HG03575 (cell line): ENCODE data around the gene ZMYND19.
"Not testable (repeated sequence)": the region's sequence is repeated elsewhere in the genome, so short reads cannot be mapped to it uniquely, and the experiment has no call there.

Experiments used
- ATAC-seq: cut with Tn5 transposase; IDR thresholded peaks from one replicate; pipeline ENCODE4 v1.9.1; 2021; ENCODE audit not compliant: unreplicated experiment, insufficient number of reproducible peaks, low FRiP score; ENCODE audit errors: extremely low read depth

The ZMYND19 gene

GRCh38 chr9:137590469-137591383 is at the start of gene ZMYND19:
Gene ZMYND19 (minus strand): TSS chr9:137590512. CDS start chr9:137590263, 249 bp downstream.
- no peak for ATAC-seq

DNA sequence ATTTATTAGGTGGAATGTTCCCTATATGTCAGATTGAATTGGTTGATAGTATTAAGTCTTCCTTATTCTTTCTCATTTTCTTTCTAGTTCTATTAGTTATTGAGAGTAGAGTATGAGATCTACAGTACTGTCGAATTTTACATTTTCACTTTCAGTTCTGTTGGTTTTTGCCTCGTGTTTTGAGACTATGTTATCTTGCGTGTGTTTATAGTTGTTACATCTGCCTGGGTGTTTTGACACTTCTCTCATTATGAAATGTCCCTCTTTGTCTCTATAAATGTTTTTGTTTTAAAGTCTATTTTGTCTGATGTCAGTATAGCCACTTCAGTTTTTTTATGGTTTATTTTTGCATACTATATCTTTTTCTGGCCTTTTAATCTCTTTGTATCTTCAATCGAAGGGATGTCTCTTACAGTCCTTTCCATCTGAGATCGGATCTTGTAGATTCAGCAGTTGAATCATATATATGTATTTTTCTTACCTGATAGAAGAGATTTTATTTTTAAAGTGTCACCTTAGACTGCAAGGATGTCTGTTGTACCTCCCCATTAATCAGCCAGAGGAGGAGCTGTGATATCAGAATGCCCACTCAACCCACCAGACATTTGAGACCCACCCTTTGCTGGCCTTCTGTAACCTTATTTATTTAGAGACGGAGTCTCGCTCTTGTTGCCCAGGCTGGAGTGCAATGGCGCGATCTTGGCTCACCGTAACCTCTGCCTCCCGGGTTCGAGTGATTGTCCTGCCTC is 49.2 kb upstream of the ZMYND19 start:
- no peak for ATAC-seq

DNA sequence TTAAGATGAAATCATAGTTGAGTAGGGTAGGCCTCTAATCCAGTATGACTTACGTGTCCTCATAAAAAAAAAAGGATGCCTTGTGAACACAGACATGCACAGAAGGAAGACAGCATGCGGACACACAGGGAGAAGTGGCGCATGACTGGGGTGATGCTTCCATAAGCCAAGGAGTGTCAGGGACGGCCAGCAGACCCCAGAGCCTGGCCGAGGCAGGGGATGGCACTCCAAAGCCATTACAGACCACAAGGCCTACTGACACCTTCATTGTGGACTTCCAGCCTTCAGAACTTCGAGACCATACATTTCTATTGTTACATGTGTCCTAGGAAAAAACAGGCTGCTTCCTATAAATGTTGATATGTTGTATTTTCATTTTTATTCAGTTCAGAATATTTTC is 48.4 kb upstream of the ZMYND19 start:
- ATAC-seq, result no peak

GRCh38 chr9:137634016-137634415 is 43.7 kb upstream of the ZMYND19 start:
- ATAC-seq, result no peak

DNA sequence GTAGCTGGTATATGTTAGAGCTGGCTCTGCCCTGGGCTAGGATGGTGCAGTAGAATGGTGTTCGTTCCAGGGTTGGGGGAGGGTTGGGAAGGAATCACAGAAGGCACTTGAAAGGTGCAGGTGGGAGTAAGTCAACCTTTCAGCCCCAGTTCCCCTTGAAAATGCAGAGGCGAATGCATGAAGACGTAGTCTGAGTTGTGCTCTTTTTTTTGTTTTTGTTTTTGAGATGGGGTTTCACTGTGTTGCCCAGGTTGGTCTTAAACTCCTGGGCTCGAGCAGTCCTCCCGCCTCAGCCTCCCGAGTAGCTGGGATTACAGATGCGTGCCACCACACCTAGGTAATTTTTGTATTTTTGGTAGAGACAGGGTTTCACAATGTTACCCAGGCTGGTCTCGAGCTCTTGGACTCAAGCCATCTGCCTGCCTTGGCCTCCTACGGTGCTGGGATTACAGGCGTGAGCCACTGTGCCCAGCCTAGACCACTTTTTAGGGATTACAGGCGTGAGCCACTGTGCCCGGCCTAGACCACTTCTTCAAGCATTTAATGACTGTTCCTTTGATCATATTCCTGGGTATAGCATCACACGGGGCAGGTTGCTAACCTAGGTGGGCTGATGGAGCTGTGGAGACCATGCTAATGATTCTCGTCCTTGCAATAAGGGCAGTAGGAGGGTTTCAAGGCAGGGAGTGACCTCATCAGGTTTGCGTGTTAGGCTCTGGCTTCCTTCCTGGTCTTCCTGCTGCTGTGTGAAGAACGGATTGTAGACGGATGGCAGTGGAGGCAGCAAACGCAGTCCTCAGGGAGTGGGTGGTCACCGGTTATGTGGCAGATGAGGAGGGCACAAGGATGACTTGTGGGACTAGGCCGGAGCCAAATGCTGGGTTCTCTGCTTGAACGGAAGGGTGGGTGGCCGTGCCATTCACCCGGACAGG is 42.2 kb upstream of the ZMYND19 start:
- no peak for ATAC-seq

DNA sequence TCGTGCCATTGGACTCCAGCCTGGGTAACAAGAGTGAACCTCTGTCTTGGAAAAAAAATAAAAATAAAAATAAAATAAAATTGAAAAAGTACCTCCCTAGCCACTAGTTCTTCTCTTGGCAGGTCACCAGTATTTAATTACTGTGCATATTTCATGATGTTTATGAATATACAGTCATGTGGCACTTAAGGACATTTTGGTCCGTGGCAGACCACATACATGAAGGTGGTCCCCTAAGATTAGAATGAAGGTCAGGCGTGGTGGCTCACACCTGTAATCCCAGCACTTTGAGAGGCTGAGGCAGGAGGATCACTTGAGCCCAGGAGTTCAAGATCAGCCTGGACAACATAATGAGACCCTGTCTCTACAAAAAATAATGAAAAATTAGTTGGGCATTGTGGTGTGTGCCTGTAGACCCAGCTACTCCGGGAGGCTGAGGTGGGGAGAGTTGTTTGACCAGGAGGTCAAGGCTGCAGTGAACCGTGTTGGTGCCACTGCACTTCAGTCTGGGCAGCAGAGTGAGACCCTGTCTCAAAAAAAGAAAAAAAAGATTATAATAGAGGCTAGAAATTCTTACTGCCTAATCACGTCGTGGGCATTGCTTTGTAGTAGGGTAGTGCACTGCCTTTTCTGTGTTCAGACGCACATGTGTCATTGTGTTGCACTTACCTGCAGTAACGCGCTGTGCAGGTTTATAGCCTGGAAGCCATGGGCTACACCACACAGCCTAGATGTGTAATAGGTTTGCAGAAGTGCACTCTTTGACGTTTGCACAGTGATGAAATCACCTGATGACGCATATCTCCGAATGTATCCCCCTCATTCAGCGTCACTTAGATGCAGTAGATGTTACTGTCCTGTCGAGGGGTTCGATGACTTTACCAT is 41.3 kb upstream of the ZMYND19 start:
- ATAC-seq, result no peak

- no peak for ATAC-seq
Observed at GRCh38 chr9:137630679-137631078, 40.4 kb upstream of the ZMYND19 start.

DNA sequence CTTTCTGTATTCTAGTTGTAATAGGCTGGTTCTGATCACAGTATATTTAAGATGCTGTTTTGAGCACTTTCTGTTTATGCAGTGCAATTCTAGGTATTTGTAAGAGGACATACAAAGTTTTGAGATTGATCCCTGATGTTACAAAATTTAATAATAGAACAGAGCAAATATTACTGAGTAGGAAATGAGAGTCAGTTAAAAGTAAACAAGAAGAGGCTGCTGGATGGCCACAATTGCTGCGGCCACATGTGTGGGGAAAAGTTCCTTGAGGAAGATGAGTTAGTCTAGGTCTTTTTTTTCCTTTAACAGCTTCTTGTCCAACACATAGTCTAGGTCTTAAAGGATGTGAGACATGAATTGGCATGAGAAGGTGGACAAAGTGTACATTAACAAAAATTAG is 39.8 kb upstream of the ZMYND19 start:
- ATAC-seq, result no peak

GRCh38 chr9:137627406-137627805 is 37.1 kb upstream of the ZMYND19 start:
- not testable (repeated sequence) for ATAC-seq

GRCh38 chr9:137626464-137626863 is 36.2 kb upstream of the ZMYND19 start:
- ATAC-seq, result no peak

DNA sequence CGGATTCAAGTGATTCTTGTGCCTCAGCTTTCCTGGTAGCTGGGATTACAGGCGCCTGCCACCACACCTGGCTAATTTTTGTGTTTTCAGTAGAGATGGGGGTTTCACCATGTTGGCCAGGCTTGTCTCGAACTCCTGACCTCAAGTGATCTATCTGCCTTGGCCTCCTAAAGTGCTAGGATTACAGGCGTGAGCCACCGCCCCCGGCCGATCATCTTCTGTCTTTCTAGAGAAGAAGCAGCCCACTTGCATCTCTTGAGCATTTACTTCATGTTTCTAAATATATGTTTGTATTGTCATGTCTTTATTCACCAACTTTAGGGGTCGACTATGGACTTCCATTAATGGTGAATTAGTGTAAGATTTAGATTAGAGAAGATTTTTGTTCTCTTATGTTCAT is 31.9 kb upstream of the ZMYND19 start:
- not testable (repeated sequence) for ATAC-seq

DNA sequence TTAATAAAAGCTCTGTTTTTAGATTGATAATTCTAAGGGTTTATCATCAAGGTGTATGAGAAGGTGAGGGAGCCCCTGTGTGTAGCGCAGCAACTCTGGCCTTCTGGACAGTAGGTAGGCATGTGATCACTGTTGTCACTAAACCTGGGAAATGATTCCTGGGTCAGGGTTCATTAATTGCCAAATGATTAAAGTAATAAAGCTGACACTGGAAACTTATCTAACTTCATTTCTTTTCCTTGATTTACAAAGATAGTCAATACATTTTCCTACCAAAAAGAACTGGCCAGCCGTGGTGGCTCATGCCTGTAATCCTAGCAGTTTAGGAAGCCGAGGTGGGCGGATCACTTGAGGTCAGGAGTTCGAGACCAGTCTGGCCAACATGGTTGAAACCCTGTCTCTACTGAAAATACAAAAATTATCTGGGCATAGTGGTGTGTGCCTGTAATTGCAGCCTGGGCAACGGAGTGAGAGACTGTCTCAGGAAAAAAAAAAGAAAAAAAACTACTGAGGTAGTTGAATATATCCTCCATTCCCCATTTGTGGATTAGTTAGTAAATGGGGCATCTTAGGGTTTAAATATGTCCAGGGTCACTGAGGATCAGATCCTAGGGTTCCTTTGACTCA is 30.9 kb upstream of the ZMYND19 start:
- ATAC-seq, result no peak

DNA sequence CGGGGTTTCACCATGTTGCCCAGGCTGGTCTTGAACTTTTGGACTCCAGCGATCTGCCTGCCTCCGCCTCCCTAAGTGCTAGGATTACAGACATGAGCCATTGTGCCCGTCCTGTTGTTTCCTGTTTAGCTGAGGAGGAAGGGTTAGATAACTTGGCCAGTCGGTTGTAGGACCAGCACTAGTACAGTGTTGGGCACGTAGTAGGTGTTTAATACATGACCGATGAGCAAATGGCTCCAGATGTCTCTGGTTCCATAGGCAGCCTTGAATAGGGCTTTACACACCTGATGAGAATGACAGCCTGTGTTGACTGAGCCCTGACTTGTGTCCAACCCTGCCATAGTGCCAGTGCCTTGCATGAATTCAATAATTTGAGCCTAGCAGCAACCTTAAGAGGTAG is 30.3 kb upstream of the ZMYND19 start:
- no peak for ATAC-seq

DNA sequence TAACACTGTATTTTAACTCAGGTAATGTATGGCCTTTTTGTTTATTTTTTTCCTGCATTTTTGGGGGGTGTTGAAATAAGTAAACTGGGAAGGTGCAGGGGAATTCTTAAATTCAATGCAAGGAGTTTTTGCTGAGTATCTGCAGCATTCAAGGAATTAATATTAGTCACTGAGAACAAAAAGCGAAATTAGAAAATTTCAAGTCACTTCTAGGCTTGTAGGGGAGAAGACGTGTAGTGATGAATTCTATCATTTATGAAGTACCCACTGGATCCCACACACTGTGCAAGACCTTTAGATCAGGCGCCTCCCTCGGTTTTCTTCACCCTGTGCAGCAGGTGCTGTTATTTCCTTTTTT is 29.7 kb upstream of the ZMYND19 start:
- no peak for ATAC-seq

DNA sequence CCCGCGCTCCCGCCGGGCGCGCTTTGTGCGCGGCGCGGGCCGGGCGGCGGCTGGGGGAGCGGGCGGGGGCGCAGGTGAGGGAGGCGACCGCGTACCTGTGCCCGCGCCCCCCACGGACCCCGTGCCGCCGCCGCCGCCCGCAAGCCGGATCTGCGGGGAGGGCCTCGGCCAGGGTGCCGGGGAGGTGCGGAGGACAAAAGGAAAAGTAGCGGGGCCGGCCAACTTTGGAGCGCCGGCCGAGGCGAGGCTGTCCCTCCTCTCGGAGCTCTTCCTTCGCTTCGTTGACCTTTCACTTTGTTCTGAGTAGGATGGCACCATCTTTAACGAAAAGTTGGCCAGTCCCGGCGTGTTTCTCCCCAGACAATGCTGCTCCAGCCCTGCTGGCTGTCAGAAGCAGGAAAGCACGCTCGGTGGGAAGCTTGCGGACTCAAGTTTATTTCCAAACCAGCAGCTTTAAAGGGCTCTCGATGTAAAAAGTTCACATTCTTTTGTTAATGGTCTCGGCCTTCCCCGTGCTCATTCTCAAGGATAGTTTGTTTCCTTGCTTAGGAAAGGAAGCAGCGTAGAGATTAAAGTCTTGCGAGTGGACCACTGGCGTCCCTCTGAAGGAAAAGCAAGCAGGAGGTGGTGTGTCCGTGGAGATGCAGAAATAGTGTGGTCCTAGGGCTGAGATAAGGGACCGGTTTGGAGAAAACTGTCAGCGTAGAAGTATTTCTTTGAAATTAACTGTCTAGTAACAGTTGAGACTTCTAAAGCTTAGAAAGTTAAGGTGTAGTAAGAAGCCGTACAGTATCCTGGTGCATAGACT is 29.1 kb upstream of the ZMYND19 start:
- ATAC-seq, result no peak

- ATAC-seq, result no peak
Observed at GRCh38 chr9:137618105-137619067, 28.1 kb upstream of the ZMYND19 start, which contains the start of gene EHMT1. Gene EHMT1 (plus strand): TSS chr9:137619005. CDS start chr9:137619029, 24 bp downstream.
